Right lobe of liver (tissue), 4 donors: ENCODE results near the gene SYT17.

ENCODE experiments used
- CTCF ChIP-seq, 4 donors: fragments of 200-600 bp in 3 of 4; fragments of 450-650 bp in 1 of 4; IDR thresholded peaks; one replicate each; pipeline versions ENCODE4 v1.5.1 to v1.8.0; 2016 to 2022; ENCODE audit warnings: antibody characterized with exemption in 4 of 4, mild to moderate bottlenecking in 2 of 4
- POLR2A ChIP-seq: fragments of 450-650 bp; IDR thresholded peaks from one replicate; pipeline ENCODE4 v1.6.1; 2017; ENCODE audit warnings: antibody characterized with exemption, mild to moderate bottlenecking
- donor health status: DM: no; HTN: no; CAD: no.
- donor health status: DM: no; HTN: no; CAD: no.
- donor health status: DM: no; HTN: yes; CAD: no.

GRCh38 chr16:19242987-19243575 is 75.0 kb downstream of the SYT17 start:
- TF ChIP-seq CTCF (IDR thresholded peaks at IDR 0.05) (no peak), POLR2A (no peak)
